Gastrocnemius medialis (tissue), 4 donors: ENCODE measurements around the gene ZBTB16. TPM values are rescaled to one million over a fixed set of nuclear protein-coding genes. Genes with fewer than 3 reads are reported as not detected.

Experiments
- ATAC-seq, 2 donors: fragments of 150-250 bp; one replicate each; pipeline ENCODE4 v1.9.1; 2016
- DNase-seq, 2 donors: peaks; one replicate each; pipeline ENCODE4 v3.0.0-alpha.2; 2019
- H3K27ac ChIP-seq, 4 donors: fragments of 200-600 bp; sonication (generic); 1 replicate in 1 of 4; 2 replicates in 3 of 4; pipeline ENCODE4 v1.5.1; 2016 to 2018; ENCODE audit warnings: mild to moderate bottlenecking in 2 of 4, moderate library complexity in 1 of 4
- H3K27me3 ChIP-seq, 3 donors: fragments of 200-600 bp; sonication (generic) in 2 of 3; 1 replicate in 1 of 3; 2 replicates in 2 of 3; pipeline versions ENCODE4 v1.5.1 to v1.6.0; 2016 to 2019; ENCODE audit warnings: mild to moderate bottlenecking in 1 of 3, moderate library complexity in 1 of 3
- H3K36me3 ChIP-seq, 2 donors: fragments of 200-600 bp; sonication (generic) in 1 of 2; one replicate each; pipeline ENCODE4 v1.5.1; 2017 to 2018
- H3K4me1 ChIP-seq, 2 donors: fragments of 200-600 bp; sonication (generic) in 1 of 2; one replicate each; pipeline ENCODE4 v1.5.1; 2016 to 2017; ENCODE audit warnings: mild to moderate bottlenecking in 2 of 2
- H3K4me3 ChIP-seq, 4 donors: fragments of 200-600 bp; sonication (generic) in 3 of 4; 1 replicate in 1 of 4; 2 replicates in 3 of 4; pipeline ENCODE4 v1.5.1; 2016 to 2019; ENCODE audit warnings: mild to moderate bottlenecking in 2 of 4
- H3K9me3 ChIP-seq, 3 donors: fragments of 200-600 bp; sonication (generic) in 2 of 3; 1 replicate in 1 of 3; 2 replicates in 2 of 3; pipeline ENCODE4 v1.5.1; 2016 to 2019
- CTCF ChIP-seq, 5 experiments: fragments of 450-650 bp in 3 of 5; fragments of 200-600 bp in 2 of 5; sonication (generic) in 2 of 5; IDR thresholded peaks in 4 of 5; conservative IDR thresholded peaks in 1 of 5; 1 replicate in 4 of 5; 2 replicates in 1 of 5; pipeline ENCODE4 v1.5.1; 2016 to 2019; ENCODE audit warnings: antibody characterized with exemption in 5 of 5, mild to moderate bottlenecking in 3 of 5, moderate library complexity in 3 of 5
- POLR2A ChIP-seq, 2 donors: fragments of 450-650 bp; IDR thresholded peaks; one replicate each; pipeline ENCODE4 v1.6.1; 2017; ENCODE audit warnings: antibody characterized with exemption in 2 of 2, mild to moderate bottlenecking in 2 of 2, moderate library complexity in 2 of 2
- in situ Hi-C, 4 donors: fragments of 200-750 bp; cut with MboI; loops; one replicate each; pipeline versions ENCODE4 v1.15.0 to v1.8.0; 2017; ENCODE audit warnings: low sequenced_read_pairs in 4 of 4
- intact Hi-C: fragments of 100-400 bp; cut with DNase I; formaldehyde crosslinking; loops from one replicate; pipeline ENCODE4 v1.15.1; 2023; ENCODE audit warnings: low total_unique reads
- total RNA-seq, 4 donors: library from RNA; depleted of rRNA; stranded (reverse); fragments of >200 nt; gene quantifications; one replicate each; pipeline versions ENCODE4 v1.1.0 to v1.2.3, GENCODE V29; 2016

The ZBTB16 gene
- total RNA-seq, 4 donors from 2014 or later = 156 to 250 (median 196) TPM

DNA sequence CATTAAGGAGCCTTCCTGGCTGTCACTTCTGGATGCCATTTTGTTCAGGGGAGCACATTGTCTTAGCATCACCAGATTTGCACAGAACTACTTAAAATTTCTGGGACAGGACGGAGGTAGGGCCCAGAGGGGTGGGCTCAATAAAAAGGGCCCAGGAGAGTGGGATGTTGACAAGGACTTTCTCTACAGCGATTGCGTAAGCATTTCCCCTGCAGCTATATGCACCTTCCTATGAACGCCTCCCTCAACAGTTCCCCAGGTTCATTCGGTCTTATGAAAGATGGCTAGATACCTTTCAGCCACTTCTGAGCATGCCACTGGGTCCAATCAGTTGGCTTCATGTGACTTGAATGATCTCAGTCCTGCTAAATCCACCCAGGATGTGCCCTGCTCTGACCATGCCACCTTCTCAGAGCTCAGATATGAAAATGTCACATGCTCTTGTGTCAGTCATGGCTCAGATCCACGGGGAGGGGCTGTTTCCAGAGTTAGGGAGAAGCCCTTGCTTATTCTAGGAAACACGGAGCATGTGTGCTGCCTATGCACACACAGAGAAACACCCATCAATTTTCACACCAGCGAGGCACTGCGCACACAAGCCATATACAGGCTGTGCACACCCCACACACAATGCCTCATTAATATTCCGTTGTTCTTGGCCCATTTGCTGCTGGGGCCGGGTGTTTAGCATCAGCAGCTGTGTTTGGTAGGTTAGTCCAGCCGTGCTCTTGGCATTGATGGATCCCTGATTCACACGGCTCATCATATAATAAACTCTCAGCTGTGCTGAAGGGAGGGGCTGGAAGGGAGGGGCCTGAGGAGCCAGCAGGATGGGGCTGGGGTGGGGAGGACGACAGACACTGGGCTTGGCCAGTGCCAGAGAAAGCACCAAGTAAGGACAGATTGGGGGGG lies 184.2 kb downstream of the ZBTB16 start:
- TF ChIP-seq CTCF (IDR thresholded peaks at IDR 0.05 in 4 of 5, conservative IDR thresholded peaks at IDR 0.05 in 1 of 5) (no peak), POLR2A (IDR thresholded peaks at IDR 0.05) (peak in 1 of 2 donors; percentile 23)
- Histone ChIP-seq H3K27ac (peak overlapping the region; percentile 90 to 99 (median 96)), H3K36me3 (peaks cover 2 to 86% of the 10 kb centered on the region in 2 donors), H3K9me3 (no peaks in the 10 kb centered on the region), H3K4me1 (peaks cover 79% of the 10 kb centered on the region in 2 donors), H3K27me3 (no peaks in the 10 kb centered on the region), H3K4me3 (no peak overlapping the region)
- DNase-seq (peak; percentile 73 to 76), ATAC-seq (peak; percentile 51 to 67)
- intact Hi-C loops (loop anchor here (5.0 kb wide), 1 partner anchor 186 kb away; the partner anchor contains the start of gene ZBTB16), in situ Hi-C loops (loop anchor here in 1 of 4 donors (10.0 kb wide), 1 partner anchor 189 kb away; the partner anchor contains the start of gene ZBTB16)

DNA sequence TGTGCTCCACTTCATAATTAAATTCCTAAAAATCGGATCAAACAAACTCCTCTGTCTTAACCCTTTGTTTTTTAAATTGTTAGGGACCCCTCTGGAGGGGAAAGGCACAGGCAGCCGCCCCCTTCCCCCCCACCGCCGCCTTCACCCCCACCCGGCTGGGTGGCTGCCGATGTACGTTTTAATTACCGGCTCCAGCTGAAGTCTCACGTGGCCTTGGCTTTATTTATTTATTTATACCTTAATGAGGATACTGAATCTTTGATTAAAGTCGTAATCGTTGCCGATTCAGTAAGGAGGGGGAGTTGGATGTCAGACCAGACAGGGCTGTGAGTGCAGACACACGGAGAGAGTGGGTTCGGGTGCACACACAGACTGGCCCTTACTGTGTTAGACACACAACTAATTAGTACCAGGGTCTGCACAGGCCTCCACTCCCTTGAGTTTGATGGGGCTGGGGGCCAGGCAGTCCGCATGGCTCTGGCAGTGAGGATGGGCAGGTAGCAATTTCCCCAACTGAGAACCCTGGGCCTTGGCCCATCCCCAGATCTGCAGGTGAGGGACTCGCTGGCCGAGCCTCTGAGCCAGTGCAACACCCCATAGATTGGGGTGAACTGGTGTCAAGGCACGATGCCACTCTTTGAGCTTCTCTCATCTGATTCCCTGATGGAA lies 185.3 kb downstream of the ZBTB16 start:
- Histone ChIP-seq H3K36me3 (peaks cover 2 to 91% of the 10 kb centered on the region in 2 donors), H3K4me1 (peaks cover 68 to 71% of the 10 kb centered on the region in 2 donors), H3K4me3 (no peak overlapping the region), H3K27ac (peak overlapping the region; percentile 90 to 99 (median 96)), H3K27me3 (no peaks in the 10 kb centered on the region), H3K9me3 (no peaks in the 10 kb centered on the region)
- DNase-seq (no peak), ATAC-seq (no peak)
- in situ Hi-C loops = loop anchor here in 1 of 4 donors (10.0 kb wide), 1 partner anchor 190 kb away; the partner anchor contains the start of gene ZBTB16
- no peak for TF ChIP-seq CTCF (IDR thresholded peaks at IDR 0.05 in 4 of 5, conservative IDR thresholded peaks at IDR 0.05 in 1 of 5)
- TF ChIP-seq POLR2A (IDR thresholded peaks at IDR 0.05) = no peak
- intact Hi-C loops = loop anchor here (5.0 kb wide), 1 partner anchor 188 kb away; the partner anchor contains the start of gene ZBTB16

DNA sequence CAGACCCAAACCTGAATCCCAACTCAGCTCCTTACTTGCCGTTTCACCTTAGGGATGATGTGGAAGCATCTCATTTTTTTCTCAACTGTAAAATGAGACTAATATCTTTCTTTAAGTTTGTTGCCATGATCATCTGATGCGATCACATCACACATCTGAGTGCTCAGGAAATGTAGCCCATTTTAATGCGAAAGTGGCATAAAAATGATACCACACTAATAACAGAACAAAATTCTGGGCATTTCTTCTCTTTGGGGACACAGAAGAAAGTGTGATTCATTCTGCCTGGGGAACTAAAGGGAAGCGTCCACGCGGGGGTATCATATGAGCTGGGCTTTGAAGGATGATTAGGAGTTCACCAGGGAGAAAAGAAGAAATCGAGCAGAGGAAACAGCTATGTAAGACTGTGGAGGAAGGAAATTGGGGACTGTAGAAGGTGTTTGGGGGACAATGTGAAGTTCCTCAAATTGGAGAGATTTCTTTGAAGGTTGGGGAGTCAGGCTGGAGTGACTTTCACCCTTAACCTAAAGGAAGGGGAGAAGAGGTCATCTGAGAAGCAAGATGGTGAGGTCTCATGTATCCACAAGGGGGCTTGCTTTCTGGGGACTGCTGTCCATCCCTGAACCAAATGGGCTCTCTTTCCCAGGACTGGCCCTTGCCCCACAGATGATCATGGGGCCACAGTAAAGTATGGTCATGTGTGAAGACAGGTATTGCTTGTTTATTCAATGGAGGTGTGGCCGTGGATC lies 187.0 kb downstream of the ZBTB16 start:
- Histone ChIP-seq H3K36me3 (peaks cover 2 to 94% of the 10 kb centered on the region in 2 donors), H3K27ac (peak overlapping the region; percentile 90 to 99 (median 96)), H3K27me3 (no peaks in the 10 kb centered on the region), H3K4me1 (peaks cover 64 to 68% of the 10 kb centered on the region in 2 donors), H3K9me3 (no peaks in the 10 kb centered on the region), H3K4me3 (no peak overlapping the region)
- TF ChIP-seq POLR2A (IDR thresholded peaks at IDR 0.05) (no peak), CTCF (IDR thresholded peaks at IDR 0.05 in 4 of 5, conservative IDR thresholded peaks at IDR 0.05 in 1 of 5) (no peak)
- DNase-seq = no peak
- in situ Hi-C loops = loop anchor here in 1 of 4 donors (10.0 kb wide), 1 partner anchor 192 kb away; the partner anchor contains the start of gene ZBTB16
- intact Hi-C loops = no loop called here
- ATAC-seq = no peak

DNA sequence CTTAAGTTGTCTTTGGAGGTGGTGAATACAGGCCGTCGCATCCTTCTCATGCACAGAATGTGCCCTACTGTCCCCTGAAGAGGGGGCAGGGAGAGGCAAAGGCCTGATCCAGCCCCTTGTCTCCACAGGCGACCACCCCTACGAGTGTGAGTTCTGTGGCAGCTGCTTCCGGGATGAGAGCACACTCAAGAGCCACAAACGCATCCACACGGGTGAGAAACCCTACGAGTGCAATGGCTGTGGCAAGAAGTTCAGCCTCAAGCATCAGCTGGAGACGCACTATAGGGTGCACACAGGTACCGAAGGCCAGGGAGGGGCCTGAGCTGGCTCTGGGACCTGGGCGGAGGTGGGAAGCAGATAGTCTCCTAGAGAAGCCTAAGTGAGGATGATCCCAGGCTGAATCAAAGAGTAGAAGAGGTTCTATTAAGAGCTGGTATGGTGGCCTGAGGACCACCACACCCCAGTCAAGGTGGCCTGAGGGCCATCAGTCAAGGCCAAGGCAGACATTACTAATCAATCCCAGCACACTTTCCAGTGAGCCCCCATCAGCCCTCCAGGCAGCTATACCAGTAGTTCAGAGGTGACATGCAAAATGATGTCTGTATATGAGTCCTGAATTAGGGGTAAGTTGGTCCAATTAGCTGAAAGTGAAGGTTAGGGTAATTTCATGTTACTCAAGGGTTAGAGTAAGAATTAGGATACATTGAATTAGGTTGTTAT lies 187.7 kb downstream of the ZBTB16 start:
- Histone ChIP-seq H3K27ac (peak overlapping the region; percentile 90 to 99 (median 96)), H3K36me3 (peaks cover 2 to 94% of the 10 kb centered on the region in 2 donors), H3K9me3 (no peaks in the 10 kb centered on the region), H3K4me3 (no peak overlapping the region), H3K4me1 (peaks cover 64 to 66% of the 10 kb centered on the region in 2 donors), H3K27me3 (no peaks in the 10 kb centered on the region)
- TF ChIP-seq CTCF (IDR thresholded peaks at IDR 0.05 in 4 of 5, conservative IDR thresholded peaks at IDR 0.05 in 1 of 5) (no peak), POLR2A (IDR thresholded peaks at IDR 0.05) (no peak)
- in situ Hi-C loops (loop anchor here in 1 of 4 donors (10.0 kb wide), 1 partner anchor 192 kb away; the partner anchor contains the start of gene ZBTB16), intact Hi-C loops (no loop called here)
- DNase-seq (no peak), ATAC-seq (no peak)
